Dendritic cell treated with granulocyte-macrophage colony-stimulating factor and Interleukin-4, amounts not matched to agents 40 ng/mL and 50 ng/mL, for 4 days (primary cell): ENCODE results near the gene SPACA9.

Experiments used
- H3K27ac Mint-ChIP-seq: one replicate; pipeline ENCODE4 v1.8.0; 2022; ENCODE audit warnings: mild to moderate bottlenecking, mixed read lengths
- H3K27me3 Mint-ChIP-seq: one replicate; pipeline ENCODE4 v1.8.0; 2022; ENCODE audit warnings: mild to moderate bottlenecking, mixed read lengths
- H3K36me3 Mint-ChIP-seq: one replicate; pipeline ENCODE4 v1.8.0; 2022; ENCODE audit warnings: low read depth, mixed read lengths
- H3K4me1 Mint-ChIP-seq: one replicate; pipeline ENCODE4 v1.8.0; 2022; ENCODE audit warnings: low read depth, mixed read lengths
- H3K4me3 Mint-ChIP-seq: one replicate; pipeline ENCODE4 v1.8.0; 2022; ENCODE audit warnings: mild to moderate bottlenecking, moderate library complexity, mixed read lengths
- H3K9me3 Mint-ChIP-seq: one replicate; pipeline ENCODE4 v1.8.0; 2022; ENCODE audit warnings: mixed read lengths
- intact Hi-C: fragments of 100-400 bp; cut with micrococcal nuclease; formaldehyde crosslinking; loops from one replicate; pipeline ENCODE4 v1.15.0; 2022

Gene SPACA9

DNA sequence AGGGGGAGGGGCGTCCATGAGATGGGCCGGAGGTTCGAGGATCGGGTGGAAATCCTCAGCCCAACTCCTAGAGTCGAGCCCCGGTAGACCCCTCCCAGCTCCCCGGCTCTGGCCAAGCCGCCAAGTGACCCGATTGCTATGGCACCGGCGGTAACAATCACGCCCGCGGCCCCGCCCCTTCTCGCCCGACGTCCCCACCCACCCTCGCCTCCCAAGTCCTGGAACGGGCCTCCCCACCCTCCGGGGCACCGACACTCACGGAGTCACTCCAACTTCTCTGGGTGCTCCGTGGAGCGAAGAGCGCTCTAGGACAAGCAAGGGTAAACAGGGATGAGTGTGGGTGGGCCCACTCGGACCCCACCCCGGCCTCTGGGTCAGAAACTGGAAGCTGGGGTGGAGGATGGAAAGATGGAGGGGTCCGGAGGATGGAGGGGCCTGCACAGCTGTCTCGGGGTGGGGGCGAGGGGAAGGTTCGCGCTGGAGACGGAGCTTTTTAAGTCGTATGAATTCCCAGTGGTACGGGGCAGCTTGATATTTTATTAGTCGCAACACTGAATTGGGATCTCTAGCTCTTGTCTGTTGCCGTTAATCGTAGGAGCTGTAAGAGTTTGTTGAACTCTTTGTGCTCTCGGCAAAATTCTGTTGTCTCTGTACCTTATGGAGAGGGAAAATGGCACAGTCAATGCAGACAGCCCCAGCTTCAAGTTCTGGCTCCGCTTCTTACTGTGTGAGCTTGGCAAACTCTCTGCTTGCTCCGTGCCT lies at the start of gene SPACA9:
SPACA9 (plus strand) TSS at position 204 of the 762 bp plus-strand sequence. CDS start 5,050 bp downstream, outside the sequence.
- peaks cover 16% of the 10 kb centered on the region for H3K4me1 Mint-ChIP-seq
- no peaks in the 10 kb centered on the region for H3K9me3 Mint-ChIP-seq
- intact Hi-C loops = no loop called here
- no peaks in the 10 kb centered on the region for H3K36me3 Mint-ChIP-seq
- H3K27me3 Mint-ChIP-seq = peaks cover 23% of the 10 kb centered on the region
- peak within 1 kb of the TSS; percentile 75 for H3K4me3 Mint-ChIP-seq
- peak within 1 kb of the TSS; percentile 73 for H3K27ac Mint-ChIP-seq

DNA sequence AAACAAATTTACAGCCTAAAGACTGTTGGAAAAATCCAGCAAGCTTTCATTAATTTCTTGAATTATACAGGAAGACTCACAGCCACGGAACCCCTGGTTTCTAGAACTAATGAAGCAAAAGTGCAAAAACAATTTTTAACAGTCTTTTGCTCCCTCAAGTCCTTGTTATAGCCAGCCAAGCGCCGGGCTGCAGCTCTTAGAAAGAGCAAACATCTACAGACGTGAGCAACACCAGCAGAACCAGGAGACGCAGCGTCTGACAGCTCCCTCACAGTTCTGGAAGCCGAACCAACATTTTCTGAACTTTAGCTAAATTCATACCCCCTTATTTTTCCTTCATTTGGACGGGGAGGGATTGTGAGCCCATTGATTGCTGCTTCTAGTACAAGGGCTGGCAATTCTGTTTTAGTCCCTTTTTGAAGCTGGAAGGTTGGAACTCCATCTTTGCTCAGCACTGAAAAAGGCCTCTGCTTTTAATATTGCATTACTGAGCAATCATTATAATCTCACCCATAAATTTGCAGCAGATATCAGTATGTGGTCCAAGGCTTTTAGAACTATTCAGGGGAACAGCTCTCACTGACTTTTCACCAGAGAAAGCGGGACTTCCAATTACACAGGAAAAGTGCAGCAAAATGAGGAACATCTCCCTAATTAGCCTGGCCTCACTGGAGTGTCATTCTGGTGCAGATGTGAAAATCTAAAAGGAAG lies 46.4 kb upstream of the SPACA9 start:
- Mint-ChIP-seq H3K27me3 (no peaks in the 10 kb centered on the region), H3K9me3 (no peaks in the 10 kb centered on the region), H3K27ac (no peak overlapping the region), H3K36me3 (no peaks in the 10 kb centered on the region), H3K4me1 (no peaks in the 10 kb centered on the region), H3K4me3 (no peak overlapping the region)
- intact Hi-C loops = no loop called here

DNA sequence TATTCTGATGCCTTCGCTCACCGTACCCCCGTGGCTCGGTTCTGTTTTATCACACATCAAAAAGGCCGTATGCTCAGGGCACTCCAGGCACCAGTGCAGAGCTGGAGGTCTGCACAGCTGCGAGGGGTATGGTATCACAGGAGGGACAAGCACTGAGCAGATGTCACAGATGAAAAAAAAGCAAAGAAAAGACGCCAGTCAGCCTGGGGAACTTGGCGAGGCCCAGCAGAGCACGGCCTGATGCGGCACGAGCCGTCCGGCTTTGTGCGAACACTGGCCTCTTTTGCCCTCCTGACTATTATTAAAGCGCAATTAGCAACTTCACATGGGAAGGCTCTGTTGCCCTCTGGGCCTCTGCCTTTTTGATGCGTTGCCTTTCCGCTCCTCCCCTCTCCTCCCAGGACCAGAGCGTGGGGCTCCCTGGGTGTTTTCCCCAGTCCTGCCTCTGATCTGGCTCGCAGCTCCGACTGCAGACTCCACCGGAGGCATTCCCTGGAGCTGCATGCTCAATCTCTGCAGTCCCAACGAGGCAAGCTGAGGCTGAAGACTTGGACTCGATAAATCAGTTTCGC lies 45.1 kb upstream of the SPACA9 start:
- no peaks in the 10 kb centered on the region for H3K4me1 Mint-ChIP-seq
- intact Hi-C loops = no loop called here
- H3K9me3 Mint-ChIP-seq = no peaks in the 10 kb centered on the region
- no peaks in the 10 kb centered on the region for H3K36me3 Mint-ChIP-seq
- H3K27ac Mint-ChIP-seq = no peak overlapping the region
- no peak overlapping the region for H3K4me3 Mint-ChIP-seq
- no peaks in the 10 kb centered on the region for H3K27me3 Mint-ChIP-seq

DNA sequence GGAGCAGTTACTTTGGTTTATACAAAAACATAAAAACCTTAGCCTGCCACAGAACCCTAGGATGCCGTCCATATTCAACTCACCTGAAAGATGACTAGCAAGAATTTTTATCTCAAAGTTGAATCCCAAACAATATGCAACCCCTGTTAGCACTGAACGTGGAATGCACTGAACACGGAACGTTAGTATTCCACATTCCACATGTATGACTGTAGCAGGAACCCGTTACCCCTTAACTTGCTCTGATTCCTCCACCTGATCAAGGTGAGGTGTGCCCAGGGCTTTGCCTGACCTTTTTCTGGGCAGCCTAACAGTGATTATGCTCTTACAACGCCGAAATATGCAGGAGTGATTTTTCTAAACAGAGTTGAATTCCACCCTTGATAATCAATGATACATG lies 44.4 kb upstream of the SPACA9 start:
- Mint-ChIP-seq H3K4me1 (no peaks in the 10 kb centered on the region), H3K27me3 (no peaks in the 10 kb centered on the region), H3K9me3 (no peaks in the 10 kb centered on the region), H3K4me3 (no peak overlapping the region), H3K36me3 (no peaks in the 10 kb centered on the region), H3K27ac (no peak overlapping the region)
- intact Hi-C loops = no loop called here

DNA sequence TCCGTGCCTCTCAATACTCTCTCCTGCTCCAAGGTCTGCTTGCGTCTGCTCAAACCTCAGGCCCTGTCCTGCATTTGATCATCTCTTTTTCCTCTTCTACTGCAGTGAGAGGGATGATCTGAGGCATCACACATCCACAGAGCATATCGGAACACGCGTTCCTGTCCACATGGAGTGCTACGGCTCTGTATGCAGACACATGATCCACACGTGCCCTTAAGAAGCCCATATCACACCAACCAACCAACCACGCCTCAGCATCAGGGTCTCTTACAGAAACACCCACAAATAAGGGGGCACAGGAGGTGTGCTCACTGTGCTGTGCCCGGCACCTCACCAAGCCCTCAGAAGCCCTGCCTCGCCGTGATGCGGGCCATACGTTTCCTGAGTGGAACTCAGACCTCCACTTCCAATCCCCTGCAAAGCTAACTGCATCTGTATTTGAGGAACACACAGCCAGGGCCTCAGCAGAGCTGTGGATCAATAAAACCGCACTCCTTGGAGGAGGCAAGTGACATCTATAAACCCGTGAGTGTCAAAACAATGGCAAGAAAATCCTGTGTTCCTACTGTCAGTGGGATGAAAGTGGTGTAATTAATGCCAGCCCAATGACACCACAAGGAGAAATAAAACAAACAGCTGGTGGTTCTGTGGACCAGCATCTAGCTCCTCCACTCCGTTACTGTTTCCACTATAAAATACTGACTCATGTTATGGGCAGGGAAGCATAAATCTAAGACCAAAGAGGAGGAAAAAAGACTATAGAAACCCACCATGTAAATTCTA lies 41.0 kb upstream of the SPACA9 start:
- no peaks in the 10 kb centered on the region for H3K9me3 Mint-ChIP-seq
- no peaks in the 10 kb centered on the region for H3K36me3 Mint-ChIP-seq
- H3K27ac Mint-ChIP-seq = no peak overlapping the region
- intact Hi-C loops = no loop called here
- H3K4me3 Mint-ChIP-seq = no peak overlapping the region
- H3K27me3 Mint-ChIP-seq = no peaks in the 10 kb centered on the region
- no peaks in the 10 kb centered on the region for H3K4me1 Mint-ChIP-seq

DNA sequence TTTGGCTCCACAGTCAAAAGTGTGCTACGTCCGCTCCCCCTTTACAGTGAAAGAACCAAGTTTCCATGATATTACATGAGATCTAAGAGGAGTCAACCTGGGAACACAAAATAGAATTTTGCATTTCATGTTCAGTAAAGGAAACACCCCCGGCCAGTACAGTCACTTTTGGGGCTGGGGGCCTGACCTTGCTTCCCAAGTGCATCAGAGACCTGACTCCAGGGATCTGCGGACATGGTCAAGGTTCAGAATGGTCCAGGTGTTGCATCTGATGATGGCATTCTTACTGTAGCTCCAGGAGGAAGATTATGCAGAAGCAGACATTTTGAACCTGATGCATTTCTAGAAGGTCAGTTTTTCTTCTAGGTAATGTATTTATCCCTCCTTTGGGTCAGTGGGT lies 40.4 kb upstream of the SPACA9 start:
- no peaks in the 10 kb centered on the region for H3K36me3 Mint-ChIP-seq
- H3K4me1 Mint-ChIP-seq = no peaks in the 10 kb centered on the region
- intact Hi-C loops = no loop called here
- no peak overlapping the region for H3K27ac Mint-ChIP-seq
- H3K27me3 Mint-ChIP-seq = no peaks in the 10 kb centered on the region
- H3K9me3 Mint-ChIP-seq = no peaks in the 10 kb centered on the region
- no peak overlapping the region for H3K4me3 Mint-ChIP-seq

DNA sequence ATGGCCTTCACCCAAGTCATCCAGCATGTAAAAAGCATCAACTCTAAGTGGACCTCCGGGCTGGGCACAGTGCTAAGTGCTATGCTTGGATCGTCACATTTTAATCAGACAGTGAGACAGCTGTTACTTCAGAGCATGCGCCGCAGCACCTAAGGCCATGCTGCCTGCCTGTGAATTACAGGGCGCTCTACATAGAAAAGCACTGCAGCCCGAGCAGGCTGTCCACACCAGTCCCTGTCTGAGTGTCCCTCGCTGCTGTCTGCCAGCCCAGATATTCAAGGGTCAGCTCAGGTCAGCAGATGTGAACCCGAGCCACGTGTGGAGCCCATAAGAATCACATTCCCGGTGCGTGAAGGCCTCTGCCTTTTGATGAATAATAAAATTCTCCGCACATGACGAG lies 37.7 kb upstream of the SPACA9 start:
- H3K27ac Mint-ChIP-seq = no peak overlapping the region
- no peaks in the 10 kb centered on the region for H3K9me3 Mint-ChIP-seq
- H3K4me3 Mint-ChIP-seq = no peak overlapping the region
- H3K4me1 Mint-ChIP-seq = no peaks in the 10 kb centered on the region
- intact Hi-C loops = no loop called here
- H3K27me3 Mint-ChIP-seq = no peaks in the 10 kb centered on the region
- H3K36me3 Mint-ChIP-seq = no peaks in the 10 kb centered on the region

DNA sequence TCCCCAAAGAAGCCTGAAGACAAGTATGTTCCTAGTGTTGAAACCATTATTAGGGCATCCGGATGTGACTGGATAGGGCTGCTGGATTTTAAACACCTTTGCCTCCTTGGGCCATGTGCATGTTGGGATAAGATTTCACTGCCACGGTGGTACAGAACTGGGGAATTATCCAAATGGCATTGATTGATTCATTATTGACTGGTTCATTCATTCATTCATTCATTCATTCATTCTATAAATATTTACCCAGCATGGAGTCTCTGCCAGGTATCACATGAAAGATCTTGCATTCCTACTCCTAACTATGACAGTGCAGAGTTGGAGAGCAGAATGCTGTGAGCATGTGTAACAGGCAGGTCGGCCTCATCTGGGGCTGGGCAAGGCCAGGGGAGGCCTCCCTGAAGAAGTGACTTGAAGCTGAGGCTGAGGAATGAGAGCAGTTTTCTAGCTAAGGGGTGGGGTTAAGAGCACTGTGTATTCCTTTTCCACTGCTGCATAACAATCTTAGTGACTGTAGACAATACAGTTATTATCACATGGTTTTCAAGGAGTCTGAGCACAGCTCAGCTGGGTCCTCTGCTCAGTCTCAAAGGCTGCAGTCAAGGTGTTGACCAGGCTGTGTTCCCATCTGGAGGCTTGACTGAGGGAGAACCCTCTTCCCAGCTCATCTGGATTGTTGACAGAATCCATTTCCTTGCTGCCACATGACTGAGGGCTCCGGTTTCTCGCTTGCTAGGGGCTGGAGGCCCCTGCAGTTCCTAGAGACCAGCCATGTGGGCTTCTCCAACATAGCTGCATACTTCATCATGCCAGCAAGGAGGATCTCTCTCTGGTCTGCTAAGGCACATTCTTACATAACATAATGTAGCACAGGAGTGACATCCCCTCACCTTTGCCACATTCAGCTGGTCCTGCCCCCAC lies 36.3 kb upstream of the SPACA9 start:
- Mint-ChIP-seq H3K4me1 (no peaks in the 10 kb centered on the region), H3K9me3 (no peaks in the 10 kb centered on the region), H3K27ac (no peak overlapping the region), H3K27me3 (no peaks in the 10 kb centered on the region), H3K36me3 (no peaks in the 10 kb centered on the region), H3K4me3 (no peak overlapping the region)
- intact Hi-C loops = no loop called here

DNA sequence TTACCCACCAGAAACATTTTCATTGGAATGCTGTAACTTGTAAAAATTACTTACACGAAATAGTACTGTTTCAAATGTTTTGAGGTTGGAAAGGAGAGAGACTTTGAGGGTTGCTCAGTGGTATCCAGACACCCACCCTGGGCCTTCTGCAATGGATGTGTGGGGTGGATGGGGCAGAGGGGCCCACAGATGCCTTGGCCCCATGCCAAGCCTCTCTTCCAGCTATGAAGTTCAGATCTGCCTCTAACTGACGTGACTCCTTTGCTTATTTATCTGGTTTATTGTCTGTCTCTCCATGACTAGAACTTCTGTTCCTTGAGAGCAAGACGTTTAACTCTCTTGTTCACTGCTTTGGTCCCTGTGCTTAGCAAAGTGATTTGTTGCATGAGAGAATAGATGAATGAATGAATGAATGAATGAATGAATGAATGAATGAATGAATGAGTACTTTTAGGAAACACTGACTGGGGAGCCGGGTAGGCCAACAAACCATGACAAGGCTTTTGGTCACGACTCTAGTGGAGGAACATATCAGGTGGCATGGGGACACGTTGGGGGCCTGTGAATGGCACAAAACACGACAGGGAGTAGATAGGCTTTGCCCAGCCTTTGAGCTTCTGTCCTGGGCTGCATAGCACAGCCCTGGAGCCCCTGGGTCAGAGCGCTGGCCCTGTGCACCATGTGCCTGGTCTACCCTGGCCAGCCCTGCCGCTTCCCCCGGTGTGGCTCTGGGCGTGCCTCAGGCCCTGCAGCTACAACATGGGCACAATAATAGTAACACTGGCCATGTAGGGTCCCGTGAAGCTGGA lies 32.4 kb upstream of the SPACA9 start:
- H3K9me3 Mint-ChIP-seq = no peaks in the 10 kb centered on the region

DNA sequence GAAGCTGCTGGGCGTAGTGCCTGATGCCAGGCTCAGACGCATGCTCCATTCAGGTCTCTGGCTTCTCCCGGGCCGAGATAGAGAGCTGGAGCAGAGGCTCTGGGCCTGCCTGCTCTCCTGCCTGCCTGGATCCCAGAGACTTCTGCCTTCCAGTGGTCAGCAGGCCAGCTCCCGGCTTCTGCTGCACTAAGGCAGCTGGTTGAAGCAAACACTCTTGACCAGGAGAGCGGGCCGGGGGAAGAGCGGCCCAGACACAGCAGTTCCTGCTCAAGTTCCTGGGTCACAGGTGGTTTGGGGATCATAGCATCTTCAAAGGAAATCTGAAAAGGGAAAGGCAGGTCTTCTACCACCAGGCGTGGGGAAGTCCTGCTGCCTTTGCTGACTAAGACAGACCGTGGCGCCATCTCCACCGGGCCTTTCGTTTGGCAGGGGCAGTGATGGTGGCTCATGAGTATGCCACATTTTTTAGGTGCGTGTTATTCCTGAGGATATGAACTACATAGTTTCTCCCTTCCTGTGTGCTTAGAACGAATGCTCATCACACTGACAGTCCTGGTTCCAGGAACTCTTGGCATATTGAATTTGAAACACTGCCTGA lies 31.7 kb upstream of the SPACA9 start:
- Mint-ChIP-seq H3K4me3 (no peak overlapping the region), H3K27me3 (no peaks in the 10 kb centered on the region), H3K27ac (no peak overlapping the region), H3K9me3 (no peaks in the 10 kb centered on the region), H3K4me1 (no peaks in the 10 kb centered on the region), H3K36me3 (no peaks in the 10 kb centered on the region)
- intact Hi-C loops = no loop called here

More for the DNA sequence above, 32.4 kb upstream of the SPACA9 start:
- Mint-ChIP-seq H3K27me3 (no peaks in the 10 kb centered on the region), H3K4me1 (no peaks in the 10 kb centered on the region), H3K4me3 (no peak overlapping the region), H3K27ac (no peak overlapping the region), H3K36me3 (no peaks in the 10 kb centered on the region)
- intact Hi-C loops = no loop called here

DNA sequence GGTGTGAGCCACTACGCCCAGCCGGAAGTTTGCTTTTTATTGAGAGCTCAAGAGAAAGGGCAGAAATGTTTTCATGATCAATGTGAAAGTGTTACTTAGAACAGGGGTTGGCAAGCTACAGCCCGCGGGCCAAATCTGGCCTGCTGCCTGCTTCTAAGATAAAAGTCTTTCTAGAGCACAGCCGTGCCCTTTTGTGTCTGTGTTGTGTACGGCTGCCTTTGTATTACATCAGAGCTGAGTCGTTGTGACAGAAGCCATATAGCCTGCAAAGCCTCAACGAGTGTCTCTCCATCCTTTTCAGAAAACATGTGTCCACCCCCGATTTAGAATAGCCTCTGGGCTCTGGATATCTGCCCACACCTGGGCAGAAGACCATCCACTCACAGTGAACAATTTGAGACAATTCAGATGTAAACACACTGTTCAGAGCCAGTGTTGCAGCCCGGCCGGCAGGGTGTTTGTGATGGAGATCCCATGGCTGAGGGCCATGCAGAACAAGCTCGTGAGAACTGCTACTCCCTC lies 29.5 kb upstream of the SPACA9 start:
- Mint-ChIP-seq H3K27ac (no peak overlapping the region), H3K4me1 (no peaks in the 10 kb centered on the region), H3K4me3 (no peak overlapping the region), H3K9me3 (no peaks in the 10 kb centered on the region), H3K27me3 (no peaks in the 10 kb centered on the region), H3K36me3 (no peaks in the 10 kb centered on the region)
- intact Hi-C loops = no loop called here

DNA sequence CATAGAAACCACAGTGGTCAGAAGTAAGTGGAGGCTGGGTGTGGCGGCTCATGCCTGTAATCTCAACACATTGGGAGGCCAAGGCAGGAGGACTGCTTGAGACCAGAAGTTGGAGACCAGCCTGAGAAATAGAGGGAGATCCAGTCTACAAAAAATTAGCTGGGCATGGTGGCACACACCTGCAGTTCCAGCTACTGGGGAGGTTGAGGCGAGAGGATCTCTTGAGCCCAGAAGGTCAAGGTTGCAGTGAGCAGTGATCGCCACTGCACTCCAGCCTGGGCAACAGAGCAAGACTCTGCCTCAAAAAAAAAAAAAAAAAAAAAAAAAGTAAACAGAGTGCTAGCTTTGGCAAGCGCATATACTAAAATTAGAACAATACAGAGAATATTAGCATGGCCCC lies 25.2 kb upstream of the SPACA9 start:
- H3K27ac Mint-ChIP-seq = no peak overlapping the region
- H3K9me3 Mint-ChIP-seq = no peaks in the 10 kb centered on the region
- no peak overlapping the region for H3K4me3 Mint-ChIP-seq
- H3K36me3 Mint-ChIP-seq = no peaks in the 10 kb centered on the region
- H3K4me1 Mint-ChIP-seq = peaks cover 4% of the 10 kb centered on the region
- intact Hi-C loops = no loop called here
- H3K27me3 Mint-ChIP-seq = peaks cover 3% of the 10 kb centered on the region
